Tibial nerve (tissue), 4 donors: ENCODE data around the gene RGS6. TPM values are rescaled to one million over a fixed set of nuclear protein-coding genes. Genes with fewer than 3 reads are reported as not detected.

Experiments
- small RNA-seq: library from RNA; depleted of rRNA; stranded (forward); fragments of <200 nt; gene quantifications from one replicate; pipeline ENCODE3, GENCODE V24; 2016
- total RNA-seq, 4 donors: library from RNA; depleted of rRNA; stranded (reverse); fragments of >200 nt; gene quantifications; one replicate each; pipeline ENCODE4 v1.1.0, GENCODE V29; 2016

The RGS6 gene
- total RNA-seq, 4 donors from 2014 or later, result 43.5 to 67.2 (median 54.7) TPM

Small RNAs within 50 kb of the gene (small RNA-seq; reads per million reads assigned to genes)
- not detected for gene MIR7843
- not detected for gene RF00019
